Measurements from ENCODE around the gene DNAH3. TPM values are rescaled to one million over a fixed set of nuclear protein-coding genes. Genes with fewer than 3 reads are reported as not detected.

Gene DNAH3
- total and polyA plus RNA-seq, 10 donors: 0.02 to 0.03 TPM; not detected in 8

GRCh38 chr16:21075252-21075651 is 75.4 kb downstream of the DNAH3 start:
- intact Hi-C loops (cut with DNase I; ENCODE audit: low total_unique reads): no loop called here
- WGBS, 5 donors: 46 to 84% (median 67%) methylated on average over 7 of the region's 7 CpGs

GRCh38 chr16:21072976-21073375 is 77.7 kb downstream of the DNAH3 start:
- TF ChIP-seq POLR2AphosphoS5 (IDR thresholded peaks at IDR 0.05) (no peak), CTCF (IDR thresholded peaks at IDR 0.05 in 8 of 11, conservative IDR thresholded peaks at IDR 0.05 in 3 of 11) (no peak), POLR2A (IDR thresholded peaks at IDR 0.05) (no peak)
- WGBS, 5 donors: 86 to 100% (median 100%) methylated on average over 1 of the region's 1 CpG
- intact Hi-C loops (cut with DNase I; ENCODE audit: low total_unique reads): no loop called here

More at GRCh38 chr16:21075252-21075651, 75.4 kb downstream of the DNAH3 start:
- Histone ChIP-seq H3K9me3 (no peaks in the 10 kb centered on the region), H3K36me3 (no peaks in the 10 kb centered on the region), H3K4me1 (no peaks in the 10 kb centered on the region), H3K4me3 (no peak overlapping the region), H3K27ac (no peak overlapping the region), H3K27me3 (replicated peaks in 1 of 7) (no peaks in the 10 kb centered on the region)
- TF ChIP-seq POLR2AphosphoS5 (IDR thresholded peaks at IDR 0.05): no peak
- no peak for TF ChIP-seq POLR2A (IDR thresholded peaks at IDR 0.05)
- no peak for TF ChIP-seq CTCF (IDR thresholded peaks at IDR 0.05 in 8 of 11, conservative IDR thresholded peaks at IDR 0.05 in 3 of 11)
- DNase-seq: no peak

GRCh38 chr16:21071741-21072140 is 78.9 kb downstream of the DNAH3 start:
- no peak for DNase-seq
- intact Hi-C loops (cut with DNase I; ENCODE audit: low total_unique reads): no loop called here

More at GRCh38 chr16:21072976-21073375, 77.7 kb downstream of the DNAH3 start:
- no peaks in the 10 kb centered on the region for H3K36me3 ChIP-seq
- DNase-seq: no peak
- H3K4me1 ChIP-seq: no peaks in the 10 kb centered on the region
- no peaks in the 10 kb centered on the region for H3K9me3 ChIP-seq
- no peaks in the 10 kb centered on the region for H3K27me3 ChIP-seq (replicated peaks in 1 of 7)
- H3K4me3 ChIP-seq: no peak overlapping the region
- no peak overlapping the region for H3K27ac ChIP-seq

GRCh38 chr16:21070564-21070963 is 80.1 kb downstream of the DNAH3 start:
- H3K27me3 ChIP-seq (replicated peaks in 1 of 7): no peaks in the 10 kb centered on the region
- 72 to 85% (median 79%) methylated on average over 4 of the region's 4 CpGs for WGBS, 5 donors

More at GRCh38 chr16:21071741-21072140, 78.9 kb downstream of the DNAH3 start:
- Histone ChIP-seq H3K4me3 (no peak overlapping the region), H3K9me3 (no peaks in the 10 kb centered on the region), H3K4me1 (no peaks in the 10 kb centered on the region), H3K27me3 (replicated peaks in 1 of 7) (no peaks in the 10 kb centered on the region), H3K36me3 (no peaks in the 10 kb centered on the region), H3K27ac (no peak overlapping the region)
- WGBS, 5 donors: 92 to 98% (median 96%) methylated on average over 4 of the region's 4 CpGs
- TF ChIP-seq POLR2AphosphoS5 (IDR thresholded peaks at IDR 0.05) (no peak), POLR2A (IDR thresholded peaks at IDR 0.05) (no peak), CTCF (IDR thresholded peaks at IDR 0.05 in 8 of 11, conservative IDR thresholded peaks at IDR 0.05 in 3 of 11) (no peak)

More at GRCh38 chr16:21070564-21070963, 80.1 kb downstream of the DNAH3 start:
- intact Hi-C loops (cut with DNase I; ENCODE audit: low total_unique reads): no loop called here
- H3K27ac ChIP-seq: no peak overlapping the region
- no peak overlapping the region for H3K4me3 ChIP-seq
- no peaks in the 10 kb centered on the region for H3K36me3 ChIP-seq
- TF ChIP-seq POLR2AphosphoS5 (IDR thresholded peaks at IDR 0.05) (no peak), CTCF (IDR thresholded peaks at IDR 0.05 in 8 of 11, conservative IDR thresholded peaks at IDR 0.05 in 3 of 11) (no peak), POLR2A (IDR thresholded peaks at IDR 0.05) (no peak)
- no peaks in the 10 kb centered on the region for H3K9me3 ChIP-seq
- no peaks in the 10 kb centered on the region for H3K4me1 ChIP-seq
- DNase-seq: no peak
